OCI-LY3 (cell line): ENCODE measurements around the gene ARFRP1.

Experiments used
- H2AFZ ChIP-seq: fragments of 200-600, 300-600 bp; shearing (Covaris generic); 2 replicates; pipeline ENCODE4 v1.6.0; 2014; ENCODE audit warnings: antibody characterized with exemption, low read depth, low read length
- H3K27ac ChIP-seq: fragments of 200-600, 300-600 bp; sonication (generic); 2 replicates; pipeline ENCODE4 v1.5.1; 2014; ENCODE audit warnings: mild to moderate bottlenecking, low read length, moderate library complexity, mixed read lengths
- H3K27me3 ChIP-seq: fragments of 200-600, 300-600 bp; sonication (generic); 2 replicates; pipeline ENCODE4 v1.6.1; 2014; ENCODE audit warnings: low read depth, low read length, mixed read lengths
- H3K36me3 ChIP-seq: fragments of 200-600, 300-600 bp; sonication (generic); replicated peaks from 2 replicates; pipeline ENCODE3; 2014; ENCODE audit warnings: low read depth, low read length, mixed read lengths
- H3K4me1 ChIP-seq: fragments of 300-600, 200-600 bp; sonication (generic); 2 replicates; pipeline ENCODE4 v1.6.1; 2014; ENCODE audit warnings: low read length, mixed read lengths
- H3K4me2 ChIP-seq: fragments of 200-600, 300-600 bp; sonication (generic); 2 replicates; pipeline ENCODE4 v1.6.1; 2014; ENCODE audit warnings: low read length, mixed read lengths
- H3K4me3 ChIP-seq: fragments of 300-600, 200-600 bp; sonication (generic); 2 replicates; pipeline ENCODE4 v1.5.1; 2014; ENCODE audit warnings: antibody characterized with exemption, mild to moderate bottlenecking, low read length, moderate library complexity
- H3K79me2 ChIP-seq: fragments of 300-600, 200-600 bp; shearing (Covaris generic); 2 replicates; pipeline ENCODE4 v1.6.1; 2014; ENCODE audit warnings: mild to moderate bottlenecking, low read length, mixed read lengths
- H3K9ac ChIP-seq: fragments of 300-600, 200-600 bp; shearing (Covaris generic); 2 replicates; pipeline ENCODE4 v1.6.0; 2014; ENCODE audit warnings: mild to moderate bottlenecking, low read length, moderate library complexity
- H3K9me3 ChIP-seq: fragments of 200-600, 300-600 bp; shearing (Covaris generic); 2 replicates; pipeline ENCODE4 v1.6.1; 2014; ENCODE audit warnings: low read length, mixed read lengths; ENCODE audit not compliant: insufficient read depth
- H4K20me1 ChIP-seq: fragments of 200-600, 300-600 bp; sonication (generic); 2 replicates; pipeline ENCODE4 v1.6.1; 2016; ENCODE audit warnings: low read length, mixed read lengths; ENCODE audit not compliant: insufficient read depth
- CTCF ChIP-seq: fragments of 200-600, 300-600 bp; sonication (generic); IDR thresholded peaks from 2 replicates; pipeline ENCODE4 v1.5.1; 2014; ENCODE audit warnings: antibody characterized with exemption, low read length, low read depth
- EZH2phosphoT487 ChIP-seq: fragments of 200-600 bp; shearing (Covaris generic); IDR thresholded peaks from 2 replicates; pipeline ENCODE4 v1.6.1; 2018; ENCODE audit warnings: antibody characterized with exemption, mixed run types, low read depth

The ARFRP1 gene

GRCh38 chr20:63696628-63697356 is 11.0 kb downstream of the ARFRP1 start, which contains the start of gene TNFRSF6B:
TNFRSF6B (plus strand) TSS chr20:63696652; CDS start chr20:63696768, 116 bp downstream.
- H3K4me3 ChIP-seq: no peak within 1 kb of the TSS
- no peaks in the 10 kb centered on the region for H3K79me2 ChIP-seq
- H3K36me3 ChIP-seq: no peaks in the 10 kb centered on the region
- H3K27me3 ChIP-seq: no peaks in the 10 kb centered on the region
- H3K4me1 ChIP-seq: peaks cover 26% of the 10 kb centered on the region
- H3K4me2 ChIP-seq: no peak within 1 kb of the TSS
- no peaks in the 10 kb centered on the region for H3K9me3 ChIP-seq
- TF ChIP-seq EZH2phosphoT487 (no peak), CTCF (no peak)
- no peak within 1 kb of the TSS for H3K9ac ChIP-seq
- H2AFZ ChIP-seq: no peak within 1 kb of the TSS
- no peaks in the 10 kb centered on the region for H4K20me1 ChIP-seq
- H3K27ac ChIP-seq: no peak within 1 kb of the TSS

GRCh38 chr20:63696306-63696627 is 11.5 kb downstream of the ARFRP1 start:
- Histone ChIP-seq H4K20me1 (no peaks in the 10 kb centered on the region), H3K27ac (no peak overlapping the region), H3K4me2 (no peak overlapping the region), H3K79me2 (no peaks in the 10 kb centered on the region), H2AFZ (no peak overlapping the region), H3K4me3 (no peak overlapping the region), H3K9me3 (no peaks in the 10 kb centered on the region), H3K27me3 (no peaks in the 10 kb centered on the region), H3K36me3 (no peaks in the 10 kb centered on the region), H3K9ac (no peak overlapping the region), H3K4me1 (peaks cover 26% of the 10 kb centered on the region)
- TF ChIP-seq EZH2phosphoT487 (no peak), CTCF (no peak)

- Histone ChIP-seq H3K9me3 (no peaks in the 10 kb centered on the region), H3K9ac (no peak overlapping the region), H3K27me3 (no peaks in the 10 kb centered on the region), H4K20me1 (no peaks in the 10 kb centered on the region), H3K4me2 (no peak overlapping the region), H3K36me3 (no peaks in the 10 kb centered on the region), H3K4me3 (no peak overlapping the region), H3K79me2 (no peaks in the 10 kb centered on the region), H3K27ac (no peak overlapping the region), H2AFZ (no peak overlapping the region), H3K4me1 (peaks cover 26% of the 10 kb centered on the region)
- TF ChIP-seq EZH2phosphoT487: no peak
- no peak for TF ChIP-seq CTCF
Observed at GRCh38 chr20:63695424-63696305, 12.1 kb downstream of the ARFRP1 start.

- Histone ChIP-seq H3K36me3 (no peaks in the 10 kb centered on the region), H3K9me3 (no peaks in the 10 kb centered on the region), H3K27ac (no peak overlapping the region), H2AFZ (no peak overlapping the region), H3K4me2 (no peak overlapping the region), H3K4me3 (no peak overlapping the region), H3K79me2 (no peaks in the 10 kb centered on the region), H3K4me1 (peaks cover 25% of the 10 kb centered on the region), H3K9ac (no peak overlapping the region), H3K27me3 (no peaks in the 10 kb centered on the region), H4K20me1 (no peaks in the 10 kb centered on the region)
- TF ChIP-seq CTCF (no peak), EZH2phosphoT487 (no peak)
Observed at GRCh38 chr20:63694584-63695423, 13.0 kb downstream of the ARFRP1 start.
